NB4 (cell line): ENCODE data around the gene SLC41A2.

ENCODE experiments used
- CTCF ChIP-seq: IDR thresholded peaks from one replicate; pipeline ENCODE4 v1.5.1; 2012; ENCODE audit warnings: low read depth, low read length
- MAX ChIP-seq: IDR thresholded peaks from 2 replicates; pipeline ENCODE4 v1.6.1; 2011; ENCODE audit warnings: low read depth, low read length
- POLR2A ChIP-seq: IDR thresholded peaks from 2 replicates; pipeline ENCODE4 v1.6.1; 2011; ENCODE audit warnings: mild to moderate bottlenecking; ENCODE audit not compliant: insufficient read length; ENCODE audit errors: extremely low read depth

GRCh38 chr12:104956870-104957718 lies 996 bp downstream of the SLC41A2 start:
- TF ChIP-seq CTCF (no peak), POLR2A (no peak), MAX (no peak)
